NCI-H1436 treated with DMSO at 0.1 percent for 48 hours (cell line): ENCODE data around the gene ZNF672.
"Not testable (repeated sequence)": the region's sequence is repeated elsewhere in the genome, so short reads cannot be mapped to it uniquely, and the experiment has no call there.

Experiments
- DNase-seq: peaks from one replicate; lab custom pipeline; 2025; lab: John Stamatoyannopoulos, UW

ZNF672 gene

DNA sequence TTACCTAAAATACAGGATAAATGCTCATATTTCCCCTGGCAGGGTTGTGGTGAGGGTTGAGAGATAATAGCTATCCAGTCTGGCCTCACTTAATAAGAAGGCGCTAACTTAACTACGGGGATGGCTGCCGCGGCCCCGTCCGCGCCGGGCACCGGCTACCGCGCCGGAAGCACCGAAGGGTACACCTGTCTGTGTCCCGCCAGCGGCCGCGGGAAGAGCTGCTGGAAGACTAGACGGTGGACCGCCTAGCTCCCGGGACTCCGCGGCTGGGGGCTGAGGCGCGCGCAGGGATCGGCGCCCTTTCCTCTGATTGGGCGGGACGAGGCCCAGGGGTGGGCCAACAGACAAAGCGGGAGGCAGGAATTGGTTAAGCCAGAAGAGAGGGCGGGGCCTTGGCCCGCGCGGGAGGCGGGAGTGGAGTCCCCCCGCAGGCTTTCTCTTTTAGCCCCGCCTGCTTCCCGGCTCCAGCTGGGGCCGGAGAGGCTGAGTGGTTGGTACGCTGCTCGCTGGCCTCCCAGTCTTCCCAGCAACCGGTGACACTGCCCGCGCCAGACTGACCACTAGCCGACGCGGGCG lies at the start of gene ZNF672:
ZNF672 (plus strand) TSS at position 444 of the 576 bp plus-strand sequence. CDS start 9,051 bp downstream, outside the sequence.
- peak; percentile 95 for DNase-seq

- DNase-seq = no peak
Measured at GRCh38 chr1:248788327-248788726, 49.7 kb upstream of the ZNF672 start.

DNA sequence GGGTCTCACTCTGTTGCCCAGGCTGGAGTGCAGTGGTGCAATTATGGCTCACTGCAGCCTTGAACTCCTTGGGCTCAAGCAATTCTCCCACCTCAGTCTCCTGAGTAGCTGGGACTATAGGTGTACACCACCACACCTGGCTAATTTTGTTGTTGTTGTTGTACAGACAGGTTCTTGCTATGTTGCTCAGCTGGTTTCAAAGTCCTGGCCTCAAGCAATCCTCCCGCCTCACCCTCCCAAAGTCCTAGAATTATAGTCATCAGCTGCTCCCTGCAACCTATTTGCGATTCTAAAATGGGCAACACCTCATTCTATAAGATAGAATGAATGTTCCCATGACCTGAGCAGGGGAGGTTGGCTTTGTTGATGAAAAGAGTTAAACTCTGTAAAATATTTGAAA lies 48.7 kb upstream of the ZNF672 start:
- not testable (repeated sequence) for DNase-seq

- DNase-seq = no peak
Measured at GRCh38 chr1:248790456-248790855, 47.6 kb upstream of the ZNF672 start.

DNA sequence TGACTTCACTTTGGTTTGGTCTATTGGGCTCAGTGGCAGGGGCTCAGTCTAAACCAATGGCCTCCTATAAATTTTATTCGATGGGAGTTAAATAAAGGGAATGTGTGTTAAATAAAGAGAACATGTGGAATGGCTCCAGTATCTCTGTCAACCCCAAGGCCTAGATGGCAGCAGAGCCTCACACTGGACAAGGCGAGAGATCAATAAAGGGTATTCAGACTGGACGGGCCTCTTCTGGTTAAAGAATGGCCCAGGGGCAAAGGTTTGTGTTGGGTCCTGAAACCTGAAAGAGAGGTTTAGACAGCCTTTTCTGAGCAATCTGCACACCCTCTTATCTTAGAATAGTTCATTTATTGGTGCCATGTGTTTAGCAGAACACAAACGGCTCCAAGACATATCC lies 47.0 kb upstream of the ZNF672 start:
- no peak for DNase-seq

DNA sequence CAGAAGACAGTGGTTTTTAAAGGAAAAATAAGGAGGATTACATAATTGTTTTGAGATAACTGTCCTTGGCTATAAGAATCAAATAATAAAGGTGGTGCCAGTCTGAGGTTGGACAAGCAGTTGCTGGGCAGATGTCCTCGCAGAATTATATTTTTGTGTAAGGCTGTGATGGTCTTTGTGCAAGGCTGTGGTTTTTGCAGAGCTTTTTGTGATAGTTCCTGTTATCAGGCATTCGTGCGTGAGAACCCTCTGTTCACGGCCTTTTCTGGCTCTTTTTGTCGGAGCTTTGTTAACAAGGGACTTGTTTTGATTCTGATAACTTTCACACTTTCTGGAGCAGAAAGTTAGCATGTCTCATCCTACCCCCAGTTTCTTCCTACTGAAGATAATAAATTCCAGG lies 45.7 kb upstream of the ZNF672 start:
- no peak for DNase-seq

- DNase-seq = no peak
Measured at GRCh38 chr1:248793592-248793991, 44.4 kb upstream of the ZNF672 start.

DNA sequence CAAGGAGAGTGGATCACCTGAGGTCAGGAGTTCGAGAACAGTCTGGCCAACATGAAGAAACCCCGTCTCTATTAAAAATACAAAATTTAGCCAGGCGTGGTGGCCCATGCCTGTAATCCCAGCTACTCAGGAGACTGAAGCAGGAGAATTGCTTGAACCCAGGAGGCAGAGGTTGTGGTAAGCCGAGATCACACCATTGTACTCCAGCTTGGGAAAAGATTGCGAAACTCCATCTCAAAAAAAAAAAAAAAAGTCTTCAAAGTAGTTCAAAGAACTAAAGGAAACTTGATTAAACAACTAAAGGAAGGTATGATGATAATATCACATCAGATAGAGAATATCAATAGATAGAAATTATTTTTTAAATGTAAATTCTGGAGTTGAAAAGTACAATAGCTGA lies 43.4 kb upstream of the ZNF672 start:
- DNase-seq = not testable (repeated sequence)

GRCh38 chr1:248798791-248799190 lies 39.2 kb upstream of the ZNF672 start:
- DNase-seq = no peak

GRCh38 chr1:248800459-248800858 lies 37.6 kb upstream of the ZNF672 start:
- no peak for DNase-seq

DNA sequence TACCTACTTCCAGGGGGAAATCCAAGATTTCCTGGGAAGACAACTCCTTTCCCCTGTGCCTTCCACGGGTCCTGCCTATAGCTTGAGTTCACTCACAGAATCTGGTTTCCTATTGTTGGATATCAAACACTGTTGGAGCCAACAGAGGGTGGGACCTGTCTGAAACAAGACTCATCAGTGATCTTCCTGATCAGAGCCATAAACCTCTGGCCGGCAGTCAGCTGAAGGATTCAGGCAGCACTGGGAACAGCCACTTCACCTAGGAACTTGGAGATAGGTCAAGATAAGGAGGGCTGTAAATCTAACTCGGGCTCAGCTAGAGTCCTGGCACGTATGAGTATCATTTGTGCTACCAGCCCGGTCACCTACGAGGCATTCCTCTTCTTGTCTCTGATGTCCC lies 35.6 kb upstream of the ZNF672 start:
- DNase-seq = no peak

GRCh38 chr1:248803501-248803900 lies 34.5 kb upstream of the ZNF672 start:
- not testable (repeated sequence) for DNase-seq

- DNase-seq = no peak
Measured at GRCh38 chr1:248804771-248805681, 33.0 kb upstream of the ZNF672 start.

GRCh38 chr1:248805876-248806275 lies 32.1 kb upstream of the ZNF672 start:
- DNase-seq = no peak

GRCh38 chr1:248807067-248807737 lies 30.8 kb upstream of the ZNF672 start:
- no peak for DNase-seq

GRCh38 chr1:248808876-248809275 lies 29.1 kb upstream of the ZNF672 start:
- no peak for DNase-seq

GRCh38 chr1:248810000-248810726 lies 27.9 kb upstream of the ZNF672 start:
- DNase-seq = no peak

GRCh38 chr1:248810727-248811513 lies 27.1 kb upstream of the ZNF672 start:
- DNase-seq = no peak

GRCh38 chr1:248811514-248812490 lies 26.2 kb upstream of the ZNF672 start:
- DNase-seq = no peak
